ENCODE measurements around the gene PARP1. TPM values are rescaled to one million over a fixed set of nuclear protein-coding genes. Genes with fewer than 3 reads are reported as not detected.

Gene PARP1
- total RNA-seq, 1 experiment from 2014 or later = 213 TPM

- Histone ChIP-seq H3K4me2 (ENCODE audit: low read length) (no peak overlapping the region), H4K20me1 (ENCODE audit: insufficient read depth) (no peaks in the 10 kb centered on the region), H3K36me3 (ENCODE audit: control insufficient read depth in 1 of 2, insufficient read depth in 2 of 2, low read length in 2 of 2) (no peaks in the 10 kb centered on the region), H3K4me1 (ENCODE audit: control insufficient read depth in 1 of 2, insufficient read depth in 2 of 2, low read length in 2 of 2) (no peaks in the 10 kb centered on the region), H3K27ac (ENCODE audit: low read depth, low read length) (no peak overlapping the region), H3K9ac (ENCODE audit: low read length) (no peak overlapping the region), H3K4me3 (replicated peaks in 1 of 2; ENCODE audit: low read depth in 1 of 2, low read length in 2 of 2) (no peak overlapping the region), H3K9me2 (ENCODE audit: insufficient read depth) (no peaks in the 10 kb centered on the region), H3K9me3 (ENCODE audit: control insufficient read depth in 1 of 2, insufficient read depth in 1 of 2, low read depth in 1 of 2, low read length in 2 of 2) (no peaks in the 10 kb centered on the region), H3K79me2 (ENCODE audit: insufficient read depth, low read length) (no peaks in the 10 kb centered on the region), H2AFZ (ENCODE audit: low read depth, low read length, poor library complexity, severe bottlenecking) (no peak overlapping the region), H3K27me3 (ENCODE audit: insufficient read depth, low read length) (no peaks in the 10 kb centered on the region)
- intact Hi-C loops (cut with micrococcal nuclease) = loop anchor here (10.0 kb wide), 1 partner anchor 1015 kb away; no protein-coding TSS in a partner anchor
- CTCF ChIA-PET = interaction anchor here (1.5 kb wide), 1 partner anchor 11 kb away, joined by 4 read pairs; the partner anchor contains the start of gene PARP1
- TF ChIP-seq REST (IDR thresholded peaks at IDR 0.05; ENCODE audit: low read depth) = no peak
- no peak for TF ChIP-seq CEBPB (IDR thresholded peaks at IDR 0.05; ENCODE audit: low read depth)
- TF ChIP-seq SIN3A (IDR thresholded peaks at IDR 0.05; ENCODE audit: low read depth) = no peak
- no peak for TF ChIP-seq EZH2 (IDR thresholded peaks at IDR 0.05)
- TF ChIP-seq, protein P1, sequence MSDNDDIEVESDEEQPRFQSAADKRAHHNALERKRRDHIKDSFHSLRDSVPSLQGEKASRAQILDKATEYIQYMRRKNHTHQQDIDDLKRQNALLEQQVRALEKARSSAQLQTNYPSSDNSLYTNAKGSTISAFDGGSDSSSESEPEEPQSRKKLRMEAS (IDR thresholded peaks at IDR 0.05) = no peak
- TF ChIP-seq POLR2A (IDR thresholded peaks at IDR 0.05; ENCODE audit: borderline replicate concordance, extremely low read depth, insufficient read depth, insufficient read length) = no peak
- TF ChIP-seq CBX3 (IDR thresholded peaks at IDR 0.05; ENCODE audit: low read depth) = no peak
- no peak for TF ChIP-seq RAD21 (IDR thresholded peaks at IDR 0.05; ENCODE audit: low read depth)
- TF ChIP-seq EZH2phosphoT487 (IDR thresholded peaks at IDR 0.05; ENCODE audit: borderline replicate concordance) = no peak
- TF ChIP-seq, protein P2, sequence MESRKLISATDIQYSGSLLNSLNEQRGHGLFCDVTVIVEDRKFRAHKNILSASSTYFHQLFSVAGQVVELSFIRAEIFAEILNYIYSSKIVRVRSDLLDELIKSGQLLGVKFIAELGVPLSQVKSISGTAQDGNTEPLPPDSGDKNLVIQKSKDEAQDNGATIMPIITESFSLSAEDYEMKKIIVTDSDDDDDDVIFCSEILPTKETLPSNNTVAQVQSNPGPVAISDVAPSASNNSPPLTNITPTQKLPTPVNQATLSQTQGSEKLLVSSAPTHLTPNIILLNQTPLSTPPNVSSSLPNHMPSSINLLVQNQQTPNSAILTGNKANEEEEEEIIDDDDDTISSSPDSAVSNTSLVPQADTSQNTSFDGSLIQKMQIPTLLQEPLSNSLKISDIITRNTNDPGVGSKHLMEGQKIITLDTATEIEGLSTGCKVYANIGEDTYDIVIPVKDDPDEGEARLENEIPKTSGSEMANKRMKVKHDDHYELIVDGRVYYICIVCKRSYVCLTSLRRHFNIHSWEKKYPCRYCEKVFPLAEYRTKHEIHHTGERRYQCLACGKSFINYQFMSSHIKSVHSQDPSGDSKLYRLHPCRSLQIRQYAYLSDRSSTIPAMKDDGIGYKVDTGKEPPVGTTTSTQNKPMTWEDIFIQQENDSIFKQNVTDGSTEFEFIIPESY (IDR thresholded peaks at IDR 0.05; ENCODE audit: extremely low read depth, insufficient replicate concordance, low read length) = no peak
- no peak for TF ChIP-seq ELF1 (IDR thresholded peaks at IDR 0.05; ENCODE audit: borderline replicate concordance, low read depth)
- no peak for TF ChIP-seq ZNF274 (IDR thresholded peaks at IDR 0.05; ENCODE audit: low read depth, low read length)
- TF ChIP-seq, protein P3, sequence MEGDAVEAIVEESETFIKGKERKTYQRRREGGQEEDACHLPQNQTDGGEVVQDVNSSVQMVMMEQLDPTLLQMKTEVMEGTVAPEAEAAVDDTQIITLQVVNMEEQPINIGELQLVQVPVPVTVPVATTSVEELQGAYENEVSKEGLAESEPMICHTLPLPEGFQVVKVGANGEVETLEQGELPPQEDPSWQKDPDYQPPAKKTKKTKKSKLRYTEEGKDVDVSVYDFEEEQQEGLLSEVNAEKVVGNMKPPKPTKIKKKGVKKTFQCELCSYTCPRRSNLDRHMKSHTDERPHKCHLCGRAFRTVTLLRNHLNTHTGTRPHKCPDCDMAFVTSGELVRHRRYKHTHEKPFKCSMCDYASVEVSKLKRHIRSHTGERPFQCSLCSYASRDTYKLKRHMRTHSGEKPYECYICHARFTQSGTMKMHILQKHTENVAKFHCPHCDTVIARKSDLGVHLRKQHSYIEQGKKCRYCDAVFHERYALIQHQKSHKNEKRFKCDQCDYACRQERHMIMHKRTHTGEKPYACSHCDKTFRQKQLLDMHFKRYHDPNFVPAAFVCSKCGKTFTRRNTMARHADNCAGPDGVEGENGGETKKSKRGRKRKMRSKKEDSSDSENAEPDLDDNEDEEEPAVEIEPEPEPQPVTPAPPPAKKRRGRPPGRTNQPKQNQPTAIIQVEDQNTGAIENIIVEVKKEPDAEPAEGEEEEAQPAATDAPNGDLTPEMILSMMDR (IDR thresholded peaks at IDR 0.05 in 2 of 3, conservative IDR thresholded peaks at IDR 0.05 in 1 of 3; ENCODE audit: borderline replicate concordance in 1 of 3, insufficient read depth in 1 of 3, low read depth in 2 of 3, low read length in 2 of 3) = no peak
- POLR2A ChIA-PET = interaction anchor here (1.1 kb wide), 1 partner anchor 14 kb away, joined by 3 read pairs; no protein-coding TSS in a partner anchor
- no peak for DNase-seq (ENCODE audit: low read depth, low spot score)
- no TSS peak for BruUV-seq (replicated peaks)
- no peak for ATAC-seq
- RAD21 ChIA-PET (ENCODE audit: low non-redundant PET in 1 of 2, low total read pairs in 2 of 2, uncharacterized antibody in 2 of 2, unreplicated experiment in 2 of 2) = no interaction called here
These were observed 11.6 kb upstream of the PARP1 start for GRCh38 chr1:226419284-226420029.

All from HCT116 (cell line).